Chondrocyte (in vitro differentiated cells): ENCODE results near the gene SLC30A2. TPM values are rescaled to one million over a fixed set of nuclear protein-coding genes. Genes with fewer than 3 reads are reported as not detected.
A peak's percentile ranks its signal among the peaks of the same experiment; 100 is the strongest.

Experiments
- DNase-seq: peaks from one replicate; pipeline ENCODE4 v3.0.0; 2021; ENCODE audit warnings: mixed read lengths, low spot score
- H3K27ac Mint-ChIP-seq: one replicate; pipeline ENCODE4 v1.8.0; 2021; ENCODE audit warnings: mild to moderate bottlenecking, moderate library complexity, mixed read lengths; ENCODE audit not compliant: unreplicated experiment
- H3K27me3 Mint-ChIP-seq: 2 replicates; pipeline ENCODE4 v1.8.0; 2021; ENCODE audit warnings: low read depth, mixed read lengths
- H3K36me3 Mint-ChIP-seq: 2 replicates; pipeline ENCODE4 v1.8.0; 2021; ENCODE audit warnings: low read depth, mixed read lengths
- H3K4me1 Mint-ChIP-seq: 2 replicates; pipeline ENCODE4 v1.8.0; 2021; ENCODE audit warnings: low read depth, mild to moderate bottlenecking, mixed read lengths
- H3K4me3 Mint-ChIP-seq: one replicate; pipeline ENCODE4 v1.8.0; 2021; ENCODE audit warnings: mild to moderate bottlenecking, moderate library complexity, mixed read lengths; ENCODE audit not compliant: unreplicated experiment
- H3K9me3 Mint-ChIP-seq: 2 replicates; pipeline ENCODE4 v1.8.0; 2021; ENCODE audit warnings: low read depth, mixed read lengths
- total RNA-seq: library from RNA; stranded (reverse); gene quantifications from 3 replicates; pipeline ENCODE4 v1.2.1, GENCODE V29; 2021
- TF ChIP-seq, protein P1 (sequence below): fragments of 200-600 bp; sonication (generic); IDR thresholded peaks from 2 replicates; pipeline ENCODE4 v1.5.0; 2021; ENCODE audit warnings: antibody characterized with exemption, mild to moderate bottlenecking, moderate library complexity

The SLC30A2 gene
- total RNA-seq, 1 donor from 2014 or later: 0.12 TPM

DNA sequence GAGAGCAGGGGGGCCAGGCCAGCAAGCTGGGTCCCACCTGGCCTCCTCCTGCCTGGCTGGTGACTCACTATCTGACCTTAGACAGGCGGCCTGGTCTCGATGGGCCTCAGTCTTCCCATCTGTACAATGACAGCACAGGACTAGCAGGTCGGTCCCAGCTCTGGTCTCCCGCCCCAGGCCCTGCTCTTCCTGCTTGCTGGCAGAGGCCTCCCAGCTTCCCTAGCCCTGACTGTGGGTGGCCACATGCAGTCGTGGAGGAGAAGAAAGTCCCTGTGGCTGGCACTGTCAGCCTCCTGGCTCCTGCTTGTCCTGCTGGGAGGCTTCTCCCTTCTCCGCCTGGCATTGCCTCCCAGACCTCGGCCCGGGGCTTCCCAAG lies 23.5 kb downstream of the SLC30A2 start:
- TF ChIP-seq, protein P1, sequence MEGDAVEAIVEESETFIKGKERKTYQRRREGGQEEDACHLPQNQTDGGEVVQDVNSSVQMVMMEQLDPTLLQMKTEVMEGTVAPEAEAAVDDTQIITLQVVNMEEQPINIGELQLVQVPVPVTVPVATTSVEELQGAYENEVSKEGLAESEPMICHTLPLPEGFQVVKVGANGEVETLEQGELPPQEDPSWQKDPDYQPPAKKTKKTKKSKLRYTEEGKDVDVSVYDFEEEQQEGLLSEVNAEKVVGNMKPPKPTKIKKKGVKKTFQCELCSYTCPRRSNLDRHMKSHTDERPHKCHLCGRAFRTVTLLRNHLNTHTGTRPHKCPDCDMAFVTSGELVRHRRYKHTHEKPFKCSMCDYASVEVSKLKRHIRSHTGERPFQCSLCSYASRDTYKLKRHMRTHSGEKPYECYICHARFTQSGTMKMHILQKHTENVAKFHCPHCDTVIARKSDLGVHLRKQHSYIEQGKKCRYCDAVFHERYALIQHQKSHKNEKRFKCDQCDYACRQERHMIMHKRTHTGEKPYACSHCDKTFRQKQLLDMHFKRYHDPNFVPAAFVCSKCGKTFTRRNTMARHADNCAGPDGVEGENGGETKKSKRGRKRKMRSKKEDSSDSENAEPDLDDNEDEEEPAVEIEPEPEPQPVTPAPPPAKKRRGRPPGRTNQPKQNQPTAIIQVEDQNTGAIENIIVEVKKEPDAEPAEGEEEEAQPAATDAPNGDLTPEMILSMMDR: no peak
- Mint-ChIP-seq H3K36me3 (no peaks in the 10 kb centered on the region), H3K9me3 (no peaks in the 10 kb centered on the region)

DNA sequence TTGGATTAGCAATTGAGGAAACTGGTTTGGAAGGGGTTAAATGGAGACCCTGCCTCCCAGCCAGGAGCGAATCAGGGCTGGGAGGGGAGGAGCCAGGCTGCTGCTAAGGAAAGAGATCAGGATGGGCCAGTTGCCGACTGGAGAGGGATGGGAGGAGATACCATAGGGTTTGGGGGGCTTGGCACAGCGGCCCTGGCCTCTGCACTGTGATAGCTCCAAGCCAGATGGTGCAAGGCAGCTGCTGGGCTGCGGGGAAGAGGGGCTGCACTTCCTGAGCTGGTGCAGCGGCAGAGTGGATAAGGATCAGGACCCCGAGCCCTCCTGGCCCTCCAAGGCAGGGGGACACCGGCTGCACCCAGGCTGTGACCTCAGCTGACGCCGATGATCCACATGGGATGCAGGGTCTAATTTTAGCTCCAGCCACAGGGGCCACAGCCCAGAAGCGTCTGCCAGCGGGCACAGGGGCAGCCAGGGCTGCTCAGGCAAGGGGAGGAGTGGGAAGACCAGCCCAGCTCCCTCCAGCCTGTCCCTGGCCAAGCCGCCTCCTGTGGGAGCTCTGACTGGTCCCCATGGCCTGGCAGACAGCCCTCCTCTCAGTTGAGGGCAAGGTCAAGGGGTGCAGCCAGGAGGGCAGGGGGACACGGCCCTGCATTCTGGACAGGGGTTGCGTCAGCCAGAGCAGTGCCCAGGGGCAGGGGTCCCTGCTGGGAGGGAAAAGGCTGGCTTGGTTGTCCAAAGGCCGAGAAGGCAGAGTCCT lies 24.1 kb downstream of the SLC30A2 start, which contains the start of gene EXTL1:
Gene EXTL1, plus strand, starts transcription at position 129 of the 757 bp plus-strand sequence. CDS start 872 bp downstream, outside the sequence.
- TF ChIP-seq, protein P1: no peak
- Mint-ChIP-seq H3K27me3 (no peaks in the 10 kb centered on the region), H3K36me3 (no peaks in the 10 kb centered on the region), H3K4me1 (peaks cover 70% of the 10 kb centered on the region), H3K27ac (peak within 1 kb of the TSS; percentile 46), H3K9me3 (no peaks in the 10 kb centered on the region), H3K4me3 (peak within 1 kb of the TSS; percentile 84)
- DNase-seq: no peak

More for the DNA sequence above, 23.5 kb downstream of the SLC30A2 start:
- no peaks in the 10 kb centered on the region for H3K27me3 Mint-ChIP-seq
- H3K4me3 Mint-ChIP-seq: peak overlapping the region; percentile 33
- peaks cover 64% of the 10 kb centered on the region for H3K4me1 Mint-ChIP-seq
- H3K27ac Mint-ChIP-seq: no peak overlapping the region
- DNase-seq: no peak

DNA sequence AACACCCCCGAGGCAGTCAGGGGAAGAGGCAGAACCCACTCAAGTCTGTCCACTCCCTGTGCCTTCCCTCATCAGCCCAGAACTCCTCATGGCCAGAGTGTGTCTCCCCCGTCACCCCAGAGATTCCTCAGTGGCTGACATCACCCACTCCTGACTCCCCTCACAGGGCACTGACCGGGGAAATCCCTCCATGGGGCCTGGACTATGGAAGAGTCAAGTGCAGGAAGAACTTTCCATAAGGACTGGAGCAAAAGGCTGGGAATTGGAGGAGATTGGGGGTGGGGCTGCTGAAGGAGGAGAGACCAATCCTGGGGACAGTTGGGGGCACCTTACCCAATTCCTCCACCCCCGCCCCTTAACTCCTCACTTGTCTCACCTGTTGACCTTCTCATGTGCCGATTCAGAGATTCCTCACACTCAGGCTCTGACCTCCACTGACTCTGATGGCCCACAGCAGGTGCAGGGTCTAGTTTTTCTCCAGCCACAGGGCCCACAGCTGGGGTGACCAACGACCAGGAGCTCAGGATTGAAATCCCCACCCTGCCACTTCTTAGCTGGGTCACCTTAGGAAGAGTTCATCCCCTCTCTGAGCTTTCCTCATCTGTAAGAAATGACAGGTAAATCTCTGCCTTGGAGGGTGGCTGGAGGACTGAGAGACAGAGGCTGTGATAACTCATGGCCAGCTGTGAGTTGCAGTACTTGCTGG lies 24.8 kb downstream of the SLC30A2 start:
- H3K4me3 Mint-ChIP-seq: peak overlapping the region; percentile 84
- H3K4me1 Mint-ChIP-seq: peaks cover 76% of the 10 kb centered on the region
- TF ChIP-seq, protein P1: no peak
- peak overlapping the region; percentile 46 for H3K27ac Mint-ChIP-seq
- no peak for DNase-seq
- H3K27me3 Mint-ChIP-seq: no peaks in the 10 kb centered on the region
- no peaks in the 10 kb centered on the region for H3K9me3 Mint-ChIP-seq
- H3K36me3 Mint-ChIP-seq: no peaks in the 10 kb centered on the region

DNA sequence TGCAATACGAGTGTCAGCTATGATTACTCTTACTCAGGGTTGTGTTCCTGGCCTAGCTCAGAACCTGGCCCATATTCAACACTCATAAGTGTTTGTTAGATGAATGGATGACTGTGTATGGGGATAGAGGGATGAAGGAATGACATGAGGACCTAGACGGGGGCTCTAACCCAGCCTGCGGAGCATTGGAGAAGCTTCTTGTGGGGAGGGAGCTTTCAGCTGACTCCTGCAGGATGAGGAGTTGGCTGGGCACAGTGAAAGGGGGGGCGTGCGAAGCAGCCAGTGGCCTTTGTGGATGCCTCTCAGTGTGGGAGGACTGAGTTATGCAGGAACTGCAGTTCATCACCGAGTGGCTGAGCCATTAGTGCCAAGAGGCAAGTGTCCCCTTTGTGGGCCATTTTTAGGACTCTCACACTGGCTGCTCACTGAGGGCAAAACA lies 25.6 kb downstream of the SLC30A2 start:
- Mint-ChIP-seq H3K9me3 (no peaks in the 10 kb centered on the region), H3K4me3 (peak overlapping the region; percentile 5), H3K36me3 (no peaks in the 10 kb centered on the region), H3K4me1 (peaks cover 76% of the 10 kb centered on the region), H3K27ac (peak overlapping the region; percentile 19), H3K27me3 (no peaks in the 10 kb centered on the region)
- DNase-seq: no peak
- TF ChIP-seq, protein P1: no peak

DNA sequence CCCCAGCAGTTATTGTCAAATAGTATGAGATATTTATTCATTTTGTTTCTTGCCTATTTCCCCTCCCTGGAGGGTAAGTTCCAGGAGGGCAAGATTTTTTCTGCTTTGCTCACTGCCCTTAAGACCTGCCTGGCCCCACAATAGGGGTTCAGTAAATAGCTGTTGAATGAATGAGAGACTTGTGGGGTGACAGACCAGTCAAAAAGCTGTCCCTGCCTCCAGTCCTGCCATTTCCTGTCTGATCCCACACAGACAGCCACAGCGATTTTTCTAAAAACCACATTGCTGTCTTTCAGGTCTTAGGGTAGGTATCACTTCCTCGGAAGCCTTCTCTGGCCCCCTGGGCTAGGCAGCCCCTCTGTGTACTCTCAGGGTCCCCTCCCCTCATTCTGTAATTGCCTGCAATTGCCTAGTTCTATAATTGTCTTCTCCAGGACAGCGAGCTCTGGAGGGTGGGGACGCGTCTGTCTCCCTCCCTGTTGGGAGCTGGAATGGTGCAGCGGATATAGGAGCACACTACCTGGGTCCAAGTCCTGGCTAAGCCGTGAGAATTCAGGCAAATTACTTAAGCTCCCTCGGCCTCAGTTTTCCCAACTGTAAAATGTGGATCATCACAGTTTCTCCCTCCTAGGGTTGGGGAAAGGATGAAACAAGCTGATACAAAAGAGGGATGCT lies 26.1 kb downstream of the SLC30A2 start:
- no peak for DNase-seq
- H3K36me3 Mint-ChIP-seq: no peaks in the 10 kb centered on the region
- TF ChIP-seq, protein P1: no peak
- no peaks in the 10 kb centered on the region for H3K9me3 Mint-ChIP-seq
- H3K4me3 Mint-ChIP-seq: no peak overlapping the region
- H3K4me1 Mint-ChIP-seq: peaks cover 76% of the 10 kb centered on the region
- peak overlapping the region; percentile 72 for H3K27ac Mint-ChIP-seq
- H3K27me3 Mint-ChIP-seq: no peaks in the 10 kb centered on the region
